ENCODE data around the gene RNF208.

Gene RNF208

DNA sequence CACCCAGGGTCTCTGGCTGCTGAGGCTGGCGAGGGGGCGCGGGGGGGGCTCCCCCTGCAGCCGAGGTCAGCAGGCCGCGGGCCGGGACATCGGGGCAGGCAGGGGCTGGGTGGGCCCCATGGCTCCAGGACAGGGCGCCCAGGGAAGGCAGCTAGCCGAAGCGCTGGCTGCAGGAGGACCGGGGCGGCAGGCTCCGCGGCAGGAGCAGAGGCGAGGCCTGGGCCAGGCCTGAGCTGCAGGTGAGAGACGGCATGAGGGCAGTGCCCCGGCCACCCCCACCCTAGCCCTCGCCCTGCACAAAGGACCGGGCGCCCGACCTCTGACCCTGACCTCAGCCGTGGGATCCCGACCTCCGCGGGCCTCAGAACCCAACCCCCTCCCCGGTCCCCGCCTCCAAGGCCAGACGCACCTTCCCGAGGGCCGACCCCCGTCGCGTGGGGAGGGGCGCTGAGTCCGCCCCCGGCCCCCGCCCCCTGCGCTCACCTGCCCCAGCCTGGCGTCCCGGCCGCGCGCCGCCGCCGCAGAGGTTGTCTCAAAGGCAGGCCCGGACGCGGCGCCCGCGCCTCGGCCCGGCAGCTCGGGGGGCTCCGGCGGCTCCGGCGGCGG, 431 bp downstream of the RNF208 start (continued):
- TF ChIP-seq, protein P1, sequence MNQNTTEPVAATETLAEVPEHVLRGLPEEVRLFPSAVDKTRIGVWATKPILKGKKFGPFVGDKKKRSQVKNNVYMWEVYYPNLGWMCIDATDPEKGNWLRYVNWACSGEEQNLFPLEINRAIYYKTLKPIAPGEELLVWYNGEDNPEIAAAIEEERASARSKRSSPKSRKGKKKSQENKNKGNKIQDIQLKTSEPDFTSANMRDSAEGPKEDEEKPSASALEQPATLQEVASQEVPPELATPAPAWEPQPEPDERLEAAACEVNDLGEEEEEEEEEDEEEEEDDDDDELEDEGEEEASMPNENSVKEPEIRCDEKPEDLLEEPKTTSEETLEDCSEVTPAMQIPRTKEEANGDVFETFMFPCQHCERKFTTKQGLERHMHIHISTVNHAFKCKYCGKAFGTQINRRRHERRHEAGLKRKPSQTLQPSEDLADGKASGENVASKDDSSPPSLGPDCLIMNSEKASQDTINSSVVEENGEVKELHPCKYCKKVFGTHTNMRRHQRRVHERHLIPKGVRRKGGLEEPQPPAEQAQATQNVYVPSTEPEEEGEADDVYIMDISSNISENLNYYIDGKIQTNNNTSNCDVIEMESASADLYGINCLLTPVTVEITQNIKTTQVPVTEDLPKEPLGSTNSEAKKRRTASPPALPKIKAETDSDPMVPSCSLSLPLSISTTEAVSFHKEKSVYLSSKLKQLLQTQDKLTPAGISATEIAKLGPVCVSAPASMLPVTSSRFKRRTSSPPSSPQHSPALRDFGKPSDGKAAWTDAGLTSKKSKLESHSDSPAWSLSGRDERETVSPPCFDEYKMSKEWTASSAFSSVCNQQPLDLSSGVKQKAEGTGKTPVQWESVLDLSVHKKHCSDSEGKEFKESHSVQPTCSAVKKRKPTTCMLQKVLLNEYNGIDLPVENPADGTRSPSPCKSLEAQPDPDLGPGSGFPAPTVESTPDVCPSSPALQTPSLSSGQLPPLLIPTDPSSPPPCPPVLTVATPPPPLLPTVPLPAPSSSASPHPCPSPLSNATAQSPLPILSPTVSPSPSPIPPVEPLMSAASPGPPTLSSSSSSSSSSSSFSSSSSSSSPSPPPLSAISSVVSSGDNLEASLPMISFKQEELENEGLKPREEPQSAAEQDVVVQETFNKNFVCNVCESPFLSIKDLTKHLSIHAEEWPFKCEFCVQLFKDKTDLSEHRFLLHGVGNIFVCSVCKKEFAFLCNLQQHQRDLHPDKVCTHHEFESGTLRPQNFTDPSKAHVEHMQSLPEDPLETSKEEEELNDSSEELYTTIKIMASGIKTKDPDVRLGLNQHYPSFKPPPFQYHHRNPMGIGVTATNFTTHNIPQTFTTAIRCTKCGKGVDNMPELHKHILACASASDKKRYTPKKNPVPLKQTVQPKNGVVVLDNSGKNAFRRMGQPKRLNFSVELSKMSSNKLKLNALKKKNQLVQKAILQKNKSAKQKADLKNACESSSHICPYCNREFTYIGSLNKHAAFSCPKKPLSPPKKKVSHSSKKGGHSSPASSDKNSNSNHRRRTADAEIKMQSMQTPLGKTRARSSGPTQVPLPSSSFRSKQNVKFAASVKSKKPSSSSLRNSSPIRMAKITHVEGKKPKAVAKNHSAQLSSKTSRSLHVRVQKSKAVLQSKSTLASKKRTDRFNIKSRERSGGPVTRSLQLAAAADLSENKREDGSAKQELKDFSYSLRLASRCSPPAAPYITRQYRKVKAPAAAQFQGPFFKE (tag by site-specific recombination; IDR thresholded peaks at IDR 0.05; ENCODE audit: borderline replicate concordance): no peak
- no peak for TF ChIP-seq KLF1 (tag by site-specific recombination; IDR thresholded peaks at IDR 0.05)
- no peak for TF ChIP-seq RBAK (tag by site-specific recombination; IDR thresholded peaks at IDR 0.05)
- TF ChIP-seq WT1 (tag by site-specific recombination; IDR thresholded peaks at IDR 0.05): no peak
- TF ChIP-seq SETDB1 (IDR thresholded peaks at IDR 0.05; ENCODE audit: insufficient read length, low read length): no peak
- no peak for TF ChIP-seq ZNF354C (tag by site-specific recombination; IDR thresholded peaks at IDR 0.05; ENCODE audit: borderline replicate concordance, low read depth)
- TF ChIP-seq, protein P2, sequence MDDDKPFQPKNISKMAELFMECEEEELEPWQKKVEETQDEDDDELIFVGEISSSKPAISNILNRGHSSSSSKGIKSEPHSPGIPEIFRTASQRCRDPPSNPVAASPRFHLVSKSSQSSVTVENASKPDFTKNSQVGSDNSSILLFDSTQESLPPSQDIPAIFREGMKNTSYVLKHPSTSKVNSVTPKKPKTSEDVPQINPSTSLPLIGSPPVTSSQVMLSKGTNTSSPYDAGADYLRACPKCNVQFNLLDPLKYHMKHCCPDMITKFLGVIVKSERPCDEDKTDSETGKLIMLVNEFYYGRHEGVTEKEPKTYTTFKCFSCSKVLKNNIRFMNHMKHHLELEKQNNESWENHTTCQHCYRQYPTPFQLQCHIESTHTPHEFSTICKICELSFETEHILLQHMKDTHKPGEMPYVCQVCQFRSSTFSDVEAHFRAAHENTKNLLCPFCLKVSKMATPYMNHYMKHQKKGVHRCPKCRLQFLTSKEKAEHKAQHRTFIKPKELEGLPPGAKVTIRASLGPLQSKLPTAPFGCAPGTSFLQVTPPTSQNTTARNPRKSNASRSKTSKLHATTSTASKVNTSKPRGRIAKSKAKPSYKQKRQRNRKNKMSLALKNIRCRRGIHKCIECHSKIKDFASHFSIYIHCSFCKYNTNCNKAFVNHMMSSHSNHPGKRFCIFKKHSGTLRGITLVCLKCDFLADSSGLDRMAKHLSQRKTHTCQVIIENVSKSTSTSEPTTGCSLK (tag by site-specific recombination; IDR thresholded peaks at IDR 0.05): no peak
- TF ChIP-seq ZNF777 (tag by site-specific recombination; IDR thresholded peaks at IDR 0.05; ENCODE audit: borderline replicate concordance): no peak
- no peak for TF ChIP-seq ZNF426 (tag by site-specific recombination; IDR thresholded peaks at IDR 0.05)
- no peak for TF ChIP-seq ZNF214 (tag by site-specific recombination; IDR thresholded peaks at IDR 0.05; ENCODE audit: borderline replicate concordance)
- no peak for TF ChIP-seq ZNF211 (tag by site-specific recombination; IDR thresholded peaks at IDR 0.05; ENCODE audit: low read depth)
- TF ChIP-seq, protein P3, sequence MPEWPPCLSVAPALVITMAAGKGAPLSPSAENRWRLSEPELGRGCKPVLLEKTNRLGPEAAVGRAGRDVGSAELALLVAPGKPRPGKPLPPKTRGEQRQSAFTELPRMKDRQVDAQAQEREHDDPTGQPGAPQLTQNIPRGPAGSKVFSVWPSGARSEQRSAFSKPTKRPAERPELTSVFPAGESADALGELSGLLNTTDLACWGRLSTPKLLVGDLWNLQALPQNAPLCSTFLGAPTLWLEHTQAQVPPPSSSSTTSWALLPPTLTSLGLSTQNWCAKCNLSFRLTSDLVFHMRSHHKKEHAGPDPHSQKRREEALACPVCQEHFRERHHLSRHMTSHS (tag by site-specific recombination; IDR thresholded peaks at IDR 0.05): no peak
- TF ChIP-seq, protein P4, sequence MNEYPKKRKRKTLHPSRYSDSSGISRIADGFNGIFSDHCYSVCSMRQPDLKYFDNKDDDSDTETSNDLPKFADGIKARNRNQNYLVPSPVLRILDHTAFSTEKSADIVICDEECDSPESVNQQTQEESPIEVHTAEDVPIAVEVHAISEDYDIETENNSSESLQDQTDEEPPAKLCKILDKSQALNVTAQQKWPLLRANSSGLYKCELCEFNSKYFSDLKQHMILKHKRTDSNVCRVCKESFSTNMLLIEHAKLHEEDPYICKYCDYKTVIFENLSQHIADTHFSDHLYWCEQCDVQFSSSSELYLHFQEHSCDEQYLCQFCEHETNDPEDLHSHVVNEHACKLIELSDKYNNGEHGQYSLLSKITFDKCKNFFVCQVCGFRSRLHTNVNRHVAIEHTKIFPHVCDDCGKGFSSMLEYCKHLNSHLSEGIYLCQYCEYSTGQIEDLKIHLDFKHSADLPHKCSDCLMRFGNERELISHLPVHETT (tag by site-specific recombination; IDR thresholded peaks at IDR 0.05): no peak
- TF ChIP-seq, protein P5, sequence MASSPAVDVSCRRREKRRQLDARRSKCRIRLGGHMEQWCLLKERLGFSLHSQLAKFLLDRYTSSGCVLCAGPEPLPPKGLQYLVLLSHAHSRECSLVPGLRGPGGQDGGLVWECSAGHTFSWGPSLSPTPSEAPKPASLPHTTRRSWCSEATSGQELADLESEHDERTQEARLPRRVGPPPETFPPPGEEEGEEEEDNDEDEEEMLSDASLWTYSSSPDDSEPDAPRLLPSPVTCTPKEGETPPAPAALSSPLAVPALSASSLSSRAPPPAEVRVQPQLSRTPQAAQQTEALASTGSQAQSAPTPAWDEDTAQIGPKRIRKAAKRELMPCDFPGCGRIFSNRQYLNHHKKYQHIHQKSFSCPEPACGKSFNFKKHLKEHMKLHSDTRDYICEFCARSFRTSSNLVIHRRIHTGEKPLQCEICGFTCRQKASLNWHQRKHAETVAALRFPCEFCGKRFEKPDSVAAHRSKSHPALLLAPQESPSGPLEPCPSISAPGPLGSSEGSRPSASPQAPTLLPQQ (tag by site-specific recombination; IDR thresholded peaks at IDR 0.05): 0 out of 2 replicates have a peak, but pooled peaks have one; percentile 30
- peak; percentile 46 for TF ChIP-seq ZNF335 (tag by site-specific recombination; conservative IDR thresholded peaks at IDR 0.05)
- TF ChIP-seq ZNF473 (tag by site-specific recombination; IDR thresholded peaks at IDR 0.05): no peak
- TF ChIP-seq EGR2 (tag by site-specific recombination; IDR thresholded peaks at IDR 0.05; ENCODE audit: low read depth): 0 out of 2 replicates have a peak, but pooled peaks have one; percentile 16
- TF ChIP-seq BCL11A (tag by site-specific recombination; IDR thresholded peaks at IDR 0.05; ENCODE audit: low read depth): 0 out of 2 replicates have a peak, but pooled peaks have one; percentile 41
- peak; percentile 35 for TF ChIP-seq SP2 (tag by site-specific recombination; IDR thresholded peaks at IDR 0.05)
- TF ChIP-seq ZBTB48 (tag by site-specific recombination; IDR thresholded peaks at IDR 0.05): no peak
- TF ChIP-seq, protein P6, sequence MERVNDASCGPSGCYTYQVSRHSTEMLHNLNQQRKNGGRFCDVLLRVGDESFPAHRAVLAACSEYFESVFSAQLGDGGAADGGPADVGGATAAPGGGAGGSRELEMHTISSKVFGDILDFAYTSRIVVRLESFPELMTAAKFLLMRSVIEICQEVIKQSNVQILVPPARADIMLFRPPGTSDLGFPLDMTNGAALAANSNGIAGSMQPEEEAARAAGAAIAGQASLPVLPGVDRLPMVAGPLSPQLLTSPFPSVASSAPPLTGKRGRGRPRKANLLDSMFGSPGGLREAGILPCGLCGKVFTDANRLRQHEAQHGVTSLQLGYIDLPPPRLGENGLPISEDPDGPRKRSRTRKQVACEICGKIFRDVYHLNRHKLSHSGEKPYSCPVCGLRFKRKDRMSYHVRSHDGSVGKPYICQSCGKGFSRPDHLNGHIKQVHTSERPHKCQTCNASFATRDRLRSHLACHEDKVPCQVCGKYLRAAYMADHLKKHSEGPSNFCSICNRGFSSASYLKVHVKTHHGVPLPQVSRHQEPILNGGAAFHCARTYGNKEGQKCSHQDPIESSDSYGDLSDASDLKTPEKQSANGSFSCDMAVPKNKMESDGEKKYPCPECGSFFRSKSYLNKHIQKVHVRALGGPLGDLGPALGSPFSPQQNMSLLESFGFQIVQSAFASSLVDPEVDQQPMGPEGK (tag by site-specific recombination; IDR thresholded peaks at IDR 0.05): peak; percentile 56

Measured in HEK293 (cell line).